ENCODE measurements around the gene PPP1R12B.
"Not testable (repeated sequence)": the region's sequence is repeated elsewhere in the genome, so short reads cannot be mapped to it uniquely, and the experiment has no call there.

PPP1R12B gene

GRCh38 chr1:202638019-202638700, 289.7 kb downstream of the PPP1R12B start:
- FAIRE-seq (no peak), DNase-seq (ENCODE audit: insufficient read length, low spot score) (no peak)
- TF ChIP-seq, protein P1, sequence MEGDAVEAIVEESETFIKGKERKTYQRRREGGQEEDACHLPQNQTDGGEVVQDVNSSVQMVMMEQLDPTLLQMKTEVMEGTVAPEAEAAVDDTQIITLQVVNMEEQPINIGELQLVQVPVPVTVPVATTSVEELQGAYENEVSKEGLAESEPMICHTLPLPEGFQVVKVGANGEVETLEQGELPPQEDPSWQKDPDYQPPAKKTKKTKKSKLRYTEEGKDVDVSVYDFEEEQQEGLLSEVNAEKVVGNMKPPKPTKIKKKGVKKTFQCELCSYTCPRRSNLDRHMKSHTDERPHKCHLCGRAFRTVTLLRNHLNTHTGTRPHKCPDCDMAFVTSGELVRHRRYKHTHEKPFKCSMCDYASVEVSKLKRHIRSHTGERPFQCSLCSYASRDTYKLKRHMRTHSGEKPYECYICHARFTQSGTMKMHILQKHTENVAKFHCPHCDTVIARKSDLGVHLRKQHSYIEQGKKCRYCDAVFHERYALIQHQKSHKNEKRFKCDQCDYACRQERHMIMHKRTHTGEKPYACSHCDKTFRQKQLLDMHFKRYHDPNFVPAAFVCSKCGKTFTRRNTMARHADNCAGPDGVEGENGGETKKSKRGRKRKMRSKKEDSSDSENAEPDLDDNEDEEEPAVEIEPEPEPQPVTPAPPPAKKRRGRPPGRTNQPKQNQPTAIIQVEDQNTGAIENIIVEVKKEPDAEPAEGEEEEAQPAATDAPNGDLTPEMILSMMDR (IDR thresholded peaks at IDR 0.05; ENCODE audit: insufficient read depth, missing control alignments), result no peak

GRCh38 chr1:202638701-202639305, 290.3 kb downstream of the PPP1R12B start:
- not testable (repeated sequence) for FAIRE-seq; DNase-seq (ENCODE audit: insufficient read length, low spot score)

DNA sequence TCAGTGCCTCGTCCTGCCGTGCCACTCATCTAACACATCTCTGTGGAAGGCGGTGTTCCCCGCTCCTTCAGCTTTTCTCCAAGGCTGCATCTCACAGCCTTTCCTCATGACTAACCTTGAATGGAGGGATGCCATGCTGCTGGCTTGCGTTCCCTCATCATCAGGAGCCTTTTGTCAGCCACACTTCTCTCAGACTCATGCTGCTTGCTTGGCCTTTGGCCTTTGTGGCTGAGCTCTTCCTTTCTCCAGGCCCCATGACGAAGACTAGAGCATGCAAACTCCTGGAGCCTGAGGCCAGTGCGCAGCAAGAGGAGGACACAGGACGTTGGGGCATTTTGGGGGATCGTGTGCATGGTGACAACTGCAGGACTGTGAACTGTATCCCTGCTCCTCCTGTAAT, 291.0 kb downstream of the PPP1R12B start:
- DNase-seq (ENCODE audit: insufficient read length, low spot score) (no peak), FAIRE-seq (no peak)

GRCh38 chr1:202642212-202642611, 293.7 kb downstream of the PPP1R12B start:
- DNase-seq (ENCODE audit: insufficient read length, low spot score), result no peak

More for the DNA sequence above, 291.0 kb downstream of the PPP1R12B start:
- TF ChIP-seq, protein P1 (IDR thresholded peaks at IDR 0.05; ENCODE audit: insufficient read depth, missing control alignments), result no peak

More at GRCh38 chr1:202642212-202642611, 293.7 kb downstream of the PPP1R12B start:
- no peak for FAIRE-seq
- TF ChIP-seq, protein P1 (IDR thresholded peaks at IDR 0.05; ENCODE audit: insufficient read depth, missing control alignments), result no peak
